ENCODE measurements around the gene C3AR1.

DNA sequence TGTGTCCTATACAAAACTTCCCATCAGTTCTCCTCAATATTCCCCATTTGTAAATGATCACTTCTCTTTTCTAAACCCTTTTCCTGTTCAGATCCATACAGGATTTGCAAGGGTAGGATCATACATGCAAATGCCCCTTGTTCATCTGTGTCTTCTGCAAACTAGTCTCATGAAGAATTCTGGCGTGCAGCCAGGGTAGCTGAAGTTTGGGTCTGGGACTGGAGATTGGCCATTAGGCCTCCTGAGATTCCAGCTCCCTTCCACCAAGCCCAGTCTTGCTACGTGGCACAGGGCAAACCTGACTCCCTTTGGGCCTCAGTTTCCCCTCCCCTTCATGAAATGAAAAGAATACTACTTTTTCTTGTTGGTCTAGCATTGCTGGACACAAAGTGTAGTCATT, 11.3 kb downstream of the C3AR1 start:
- TF ChIP-seq, protein P1, sequence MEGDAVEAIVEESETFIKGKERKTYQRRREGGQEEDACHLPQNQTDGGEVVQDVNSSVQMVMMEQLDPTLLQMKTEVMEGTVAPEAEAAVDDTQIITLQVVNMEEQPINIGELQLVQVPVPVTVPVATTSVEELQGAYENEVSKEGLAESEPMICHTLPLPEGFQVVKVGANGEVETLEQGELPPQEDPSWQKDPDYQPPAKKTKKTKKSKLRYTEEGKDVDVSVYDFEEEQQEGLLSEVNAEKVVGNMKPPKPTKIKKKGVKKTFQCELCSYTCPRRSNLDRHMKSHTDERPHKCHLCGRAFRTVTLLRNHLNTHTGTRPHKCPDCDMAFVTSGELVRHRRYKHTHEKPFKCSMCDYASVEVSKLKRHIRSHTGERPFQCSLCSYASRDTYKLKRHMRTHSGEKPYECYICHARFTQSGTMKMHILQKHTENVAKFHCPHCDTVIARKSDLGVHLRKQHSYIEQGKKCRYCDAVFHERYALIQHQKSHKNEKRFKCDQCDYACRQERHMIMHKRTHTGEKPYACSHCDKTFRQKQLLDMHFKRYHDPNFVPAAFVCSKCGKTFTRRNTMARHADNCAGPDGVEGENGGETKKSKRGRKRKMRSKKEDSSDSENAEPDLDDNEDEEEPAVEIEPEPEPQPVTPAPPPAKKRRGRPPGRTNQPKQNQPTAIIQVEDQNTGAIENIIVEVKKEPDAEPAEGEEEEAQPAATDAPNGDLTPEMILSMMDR (IDR thresholded peaks at IDR 0.05), result no peak
- TF ChIP-seq POLR2AphosphoS5 (IDR thresholded peaks at IDR 0.05) (no peak), EP300 (IDR thresholded peaks at IDR 0.05) (no peak), POLR2A (IDR thresholded peaks at IDR 0.05) (no peak)
